ENCODE results near the gene RPS16.

DNA sequence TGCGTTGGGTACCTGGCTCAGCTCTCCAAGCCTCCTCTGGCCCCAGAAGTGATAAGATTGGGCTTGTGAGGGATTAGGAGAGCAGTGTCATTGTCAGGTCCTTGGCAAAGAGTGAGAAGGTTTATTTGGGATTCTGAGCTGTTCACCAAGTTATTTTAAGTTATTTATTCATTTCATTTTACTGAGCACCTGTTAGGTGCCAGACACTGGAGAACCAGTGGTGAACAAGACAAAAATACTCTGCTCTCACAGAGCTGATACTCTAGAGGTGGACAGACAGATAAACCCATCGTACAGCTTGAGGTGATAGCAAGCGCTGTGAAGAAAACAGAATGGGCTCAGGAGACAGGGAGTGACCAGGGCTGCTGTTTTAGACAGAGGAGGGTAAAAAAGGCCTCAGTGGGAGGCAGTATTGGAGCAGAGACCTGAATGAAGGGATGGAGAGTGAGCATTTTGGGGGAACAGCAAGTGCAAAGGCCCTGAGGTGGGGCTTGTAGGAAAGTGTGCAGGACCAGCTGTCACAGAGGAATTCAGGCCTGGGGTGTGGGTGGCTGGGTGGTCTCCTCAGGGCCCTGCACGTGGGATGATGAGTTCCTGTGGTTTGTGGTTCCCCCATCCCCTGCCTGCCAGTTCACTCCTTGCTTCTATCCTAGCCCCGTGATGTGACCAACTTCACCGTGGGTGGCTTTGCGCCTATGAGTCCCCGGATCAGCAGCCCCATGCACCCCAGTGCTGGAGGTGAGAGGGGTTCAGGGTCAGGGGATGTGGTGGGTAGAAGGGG, 36.2 kb upstream of the RPS16 start:
- TF ChIP-seq POLR2A (IDR thresholded peaks at IDR 0.05): no peak
- TF ChIP-seq, protein P1, sequence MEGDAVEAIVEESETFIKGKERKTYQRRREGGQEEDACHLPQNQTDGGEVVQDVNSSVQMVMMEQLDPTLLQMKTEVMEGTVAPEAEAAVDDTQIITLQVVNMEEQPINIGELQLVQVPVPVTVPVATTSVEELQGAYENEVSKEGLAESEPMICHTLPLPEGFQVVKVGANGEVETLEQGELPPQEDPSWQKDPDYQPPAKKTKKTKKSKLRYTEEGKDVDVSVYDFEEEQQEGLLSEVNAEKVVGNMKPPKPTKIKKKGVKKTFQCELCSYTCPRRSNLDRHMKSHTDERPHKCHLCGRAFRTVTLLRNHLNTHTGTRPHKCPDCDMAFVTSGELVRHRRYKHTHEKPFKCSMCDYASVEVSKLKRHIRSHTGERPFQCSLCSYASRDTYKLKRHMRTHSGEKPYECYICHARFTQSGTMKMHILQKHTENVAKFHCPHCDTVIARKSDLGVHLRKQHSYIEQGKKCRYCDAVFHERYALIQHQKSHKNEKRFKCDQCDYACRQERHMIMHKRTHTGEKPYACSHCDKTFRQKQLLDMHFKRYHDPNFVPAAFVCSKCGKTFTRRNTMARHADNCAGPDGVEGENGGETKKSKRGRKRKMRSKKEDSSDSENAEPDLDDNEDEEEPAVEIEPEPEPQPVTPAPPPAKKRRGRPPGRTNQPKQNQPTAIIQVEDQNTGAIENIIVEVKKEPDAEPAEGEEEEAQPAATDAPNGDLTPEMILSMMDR (IDR thresholded peaks at IDR 0.05): no peak
